Left lung (tissue), 10 donors: ENCODE results near the gene OR2B6. TPM values are rescaled to one million over a fixed set of nuclear protein-coding genes. Genes with fewer than 3 reads are reported as not detected.

Experiments used
- ATAC-seq: fragments of 200-7000 bp; cut with Tn5 transposase; one replicate; pipeline ENCODE4 v1.9.1; 2020; ENCODE audit warnings: moderate library complexity
- DNase-seq, 4 donors: peaks; one replicate each; pipeline ENCODE4 v3.0.0-alpha.2; 2013 to 2020
- H3K27ac ChIP-seq, 2 donors: fragments of 200-600 bp; sonication (generic) in 1 of 2; one replicate each; pipeline versions ENCODE4 v1.5.0 to v1.8.0; 2020 to 2021
- H3K27me3 ChIP-seq, 2 donors: fragments of 200-600 bp; sonication (generic) in 1 of 2; one replicate each; pipeline versions ENCODE4 v1.5.0 to v1.8.0; 2020 to 2021
- H3K36me3 ChIP-seq, 2 donors: fragments of 200-600 bp; sonication (generic) in 1 of 2; one replicate each; pipeline versions ENCODE4 v1.5.0 to v1.8.0; 2020 to 2021
- H3K4me1 ChIP-seq, 2 donors: fragments of 200-600 bp; one replicate each; pipeline ENCODE4 v1.8.0; 2021
- H3K4me3 ChIP-seq, 2 donors: fragments of 200-600 bp; sonication (generic) in 1 of 2; one replicate each; pipeline versions ENCODE4 v1.5.0 to v1.8.0; 2020 to 2021; ENCODE audit warnings: mild to moderate bottlenecking in 1 of 2
- H3K9me3 ChIP-seq, 2 donors: fragments of 200-600 bp; sonication (generic) in 1 of 2; one replicate each; pipeline versions ENCODE4 v1.5.0 to v1.8.0; 2020 to 2021
- CTCF ChIP-seq, 2 donors: fragments of 200-600 bp; sonication (generic) in 1 of 2; IDR thresholded peaks; one replicate each; pipeline versions ENCODE4 v1.5.0 to v1.8.0; 2021; ENCODE audit warnings: antibody characterized with exemption in 2 of 2
- intact Hi-C, 2 donors: fragments of 100-400 bp; cut with DNase I; formaldehyde crosslinking; loops; one replicate each; pipeline versions ENCODE4 v1.11.2 to v1.14.2; 2022
- polyA plus RNA-seq, 6 donors: library from polyadenylated mRNA; unstranded; fragments of 120-200 nt; gene quantifications; one replicate each; pipeline ENCODE4 v1.2.1, GENCODE V29; 2013; ENCODE audit not compliant: insufficient read length in 6 of 6
- total RNA-seq, 2 donors: library from RNA; stranded (reverse); fragmentation: NEBNext Ultra II Directional; extraction: Animal tissue kit (Norgen Biotek cat#: 25700); gene quantifications; one replicate each; pipeline ENCODE4 v1.2.1, GENCODE V29; 2021
- donor health status: DM: no; HTN: yes; CAD: no.
- donor health status: DM: no; HTN: no; CAD: no.

The OR2B6 gene
- total and polyA plus RNA-seq, 8 donors, result 0.17 to 0.49 (median 0.30) TPM; not detected in 3

- Histone ChIP-seq H3K4me3 (no peak overlapping the region), H3K36me3 (no peaks in the 10 kb centered on the region), H3K27me3 (peaks cover 0 to 6% of the 10 kb centered on the region in 2 donors), H3K27ac (no peak overlapping the region), H3K4me1 (no peaks in the 10 kb centered on the region), H3K9me3 (peaks cover 0 to 10% of the 10 kb centered on the region in 2 donors)
- ATAC-seq (no peak), DNase-seq (no peak)
- intact Hi-C loops, result no loop called here
- no peak for TF ChIP-seq CTCF (IDR thresholded peaks at IDR 0.05)
Measured at GRCh38 chr6:27962506-27962905, 5.5 kb downstream of the OR2B6 start.

GRCh38 chr6:27966044-27966443, 9.0 kb downstream of the OR2B6 start:
- no peaks in the 10 kb centered on the region for H3K36me3 ChIP-seq
- no peaks in the 10 kb centered on the region for H3K27me3 ChIP-seq
- no peak for TF ChIP-seq CTCF (IDR thresholded peaks at IDR 0.05)
- intact Hi-C loops, result no loop called here
- H3K9me3 ChIP-seq, result peaks cover 0 to 19% of the 10 kb centered on the region in 2 donors
- H3K4me3 ChIP-seq, result no peak overlapping the region
- H3K27ac ChIP-seq, result no peak overlapping the region
- H3K4me1 ChIP-seq, result no peaks in the 10 kb centered on the region
- DNase-seq (no peak), ATAC-seq (no peak)

- ATAC-seq (no peak), DNase-seq (peak in 1 of 4 donors; percentile 61)
- Histone ChIP-seq H3K4me1 (no peaks in the 10 kb centered on the region), H3K9me3 (peaks cover 0 to 19% of the 10 kb centered on the region in 2 donors), H3K4me3 (no peak overlapping the region), H3K27me3 (no peaks in the 10 kb centered on the region), H3K36me3 (no peaks in the 10 kb centered on the region), H3K27ac (no peak overlapping the region)
- no peak for TF ChIP-seq CTCF (IDR thresholded peaks at IDR 0.05)
- intact Hi-C loops, result no loop called here
Measured at GRCh38 chr6:27966816-27967426, 9.9 kb downstream of the OR2B6 start.

- ATAC-seq, result no peak
- no peaks in the 10 kb centered on the region for H3K36me3 ChIP-seq
- H3K4me3 ChIP-seq, result no peak overlapping the region
- TF ChIP-seq CTCF (IDR thresholded peaks at IDR 0.05), result no peak
- no peak overlapping the region for H3K27ac ChIP-seq
- no peaks in the 10 kb centered on the region for H3K27me3 ChIP-seq
- DNase-seq, result no peak
- no peaks in the 10 kb centered on the region for H3K4me1 ChIP-seq
- intact Hi-C loops, result no loop called here
- H3K9me3 ChIP-seq, result peaks cover 0 to 19% of the 10 kb centered on the region in 2 donors
Measured at GRCh38 chr6:27970444-27970843, 13.4 kb downstream of the OR2B6 start.

- DNase-seq (no peak), ATAC-seq (no peak)
- TF ChIP-seq CTCF (IDR thresholded peaks at IDR 0.05), result no peak
- peaks cover 0 to 8% of the 10 kb centered on the region in 2 donors for H3K9me3 ChIP-seq
- intact Hi-C loops, result no loop called here
- no peaks in the 10 kb centered on the region for H3K4me1 ChIP-seq
- no peak overlapping the region for H3K27ac ChIP-seq
- H3K27me3 ChIP-seq, result peaks cover 0 to 6% of the 10 kb centered on the region in 2 donors
- no peaks in the 10 kb centered on the region for H3K36me3 ChIP-seq
- H3K4me3 ChIP-seq, result no peak overlapping the region
Measured at GRCh38 chr6:27972750-27973149, 15.7 kb downstream of the OR2B6 start.
